SK-N-SH (cell line): ENCODE results near the gene ST8SIA4. TPM values are rescaled to one million over a fixed set of nuclear protein-coding genes. Genes with fewer than 3 reads are reported as not detected.

ENCODE experiments used
- CTCF ChIA-PET: fragments of 300-600, 350-600 bp; formaldehyde crosslinking; extraction: SDS; loops from one replicate; lab custom pipeline; 2021; lab: Yijun Ruan, JAX
- POLR2A ChIA-PET: fragments of 350-600 bp; sonication (Branson Sonifier 250); formaldehyde crosslinking; extraction: SDS; loops from one replicate; lab custom pipeline; 2020; ENCODE audit warnings: antibody characterized with exemption, inconsistent platforms; lab: Yijun Ruan, JAX
- DNase-seq: peaks from one replicate; pipeline ENCODE4 v3.0.0; 2012
- H2AFZ ChIP-seq: fragments of 200-600 bp; sonication (generic); 2 replicates; pipeline ENCODE4 v1.8.1; 2016; ENCODE audit warnings: antibody characterized with exemption, mild to moderate bottlenecking, low read depth
- H3F3A ChIP-seq: fragments of 200-600 bp; sonication (generic); replicated peaks from 2 replicates; pipeline ENCODE3; 2016; ENCODE audit warnings: antibody characterized with exemption, mild to moderate bottlenecking; ENCODE audit not compliant: insufficient read depth
- H3K27ac ChIP-seq, 2 experiments: fragments of 200-500 bp in 1 of 2; fragments of 200-600 bp in 1 of 2; sonication (Bioruptor generic) in 1 of 2; sonication (generic), shearing (Covaris generic) in 1 of 2; 2 replicates each; pipeline versions ENCODE4 v1.5.1 to v1.6.1; 2014 to 2016; ENCODE audit warnings: low read depth in 2 of 2, inconsistent platforms in 1 of 2, low read length in 1 of 2, mild to moderate bottlenecking in 1 of 2, mixed read lengths in 1 of 2
- H3K27me3 ChIP-seq: fragments of 200-600 bp; sonication (generic), shearing (Covaris generic); 2 replicates; pipeline ENCODE4 v1.6.1; 2016; ENCODE audit warnings: mixed run types; ENCODE audit not compliant: insufficient read depth
- H3K36me3 ChIP-seq, 2 experiments: fragments of 200-500 bp in 1 of 2; fragments of 200-600 bp in 1 of 2; sonication (Bioruptor generic) in 1 of 2; sonication (generic) in 1 of 2; replicated peaks in 1 of 2; 2 replicates each; pipeline versions ENCODE3 to v1.5.1; 2014 to 2016; ENCODE audit warnings: low read length in 1 of 2, mild to moderate bottlenecking in 1 of 2; ENCODE audit not compliant: insufficient read depth in 2 of 2, control insufficient read depth in 1 of 2
- H3K4me1 ChIP-seq, 2 experiments: fragments of 200-500 bp in 1 of 2; fragments of 200-600 bp in 1 of 2; sonication (Bioruptor generic) in 1 of 2; sonication (generic), shearing (Covaris generic) in 1 of 2; 2 replicates each; pipeline versions ENCODE4 v1.5.1 to v1.6.1; 2014 to 2016; ENCODE audit warnings: low read depth in 1 of 2, low read length in 1 of 2, mixed run types in 1 of 2; ENCODE audit not compliant: insufficient read depth in 2 of 2, control insufficient read depth in 1 of 2
- H3K4me2 ChIP-seq: fragments of 200-600 bp; sonication (generic), shearing (Covaris generic); 2 replicates; pipeline ENCODE4 v1.6.1; 2017; ENCODE audit warnings: mixed run types
- H3K4me3 ChIP-seq, 2 experiments: fragments of 200-500 bp in 1 of 2; fragments of 200-600 bp in 1 of 2; sonication (Bioruptor generic) in 1 of 2; sonication (generic), shearing (Covaris generic) in 1 of 2; 2 replicates each; pipeline versions ENCODE4 v1.5.1 to v1.8.1; 2014 to 2016; ENCODE audit warnings: low read depth in 2 of 2, inconsistent platforms in 1 of 2, low read length in 1 of 2, mild to moderate bottlenecking in 1 of 2, mixed read lengths in 1 of 2, moderate library complexity in 1 of 2
- H3K79me2 ChIP-seq: fragments of 200-600 bp; sonication (generic); 2 replicates; pipeline ENCODE4 v1.8.1; 2017; ENCODE audit warnings: mild to moderate bottlenecking; ENCODE audit not compliant: insufficient read depth
- H3K9ac ChIP-seq: fragments of 200-600 bp; sonication (generic); 2 replicates; pipeline ENCODE4 v1.6.1; 2017; ENCODE audit warnings: mixed run types
- H3K9me2 ChIP-seq: fragments of 200-600 bp; sonication (generic); 2 replicates; pipeline ENCODE4 v1.6.1; 2017; ENCODE audit warnings: mixed run types
- H3K9me3 ChIP-seq: fragments of 200-600 bp; sonication (generic); 2 replicates; pipeline ENCODE4 v1.6.1; 2017; ENCODE audit warnings: mixed run types, mild to moderate bottlenecking, moderate library complexity
- H4K20me1 ChIP-seq: fragments of 200-600 bp; sonication (generic); 2 replicates; pipeline ENCODE4 v1.6.1; 2017; ENCODE audit warnings: mild to moderate bottlenecking, mixed run types; ENCODE audit not compliant: insufficient read depth
- CHD2 ChIP-seq: fragments of 150-350 bp; IDR thresholded peaks from 2 replicates; pipeline ENCODE4 v1.6.1; 2018; ENCODE audit warnings: low read length; ENCODE audit not compliant: partially characterized antibody
- ELF1 ChIP-seq: IDR thresholded peaks from 2 replicates; pipeline ENCODE4 v1.4.0; 2012
- EZH2phosphoT487 ChIP-seq: fragments of 200-600 bp; sonication (generic); IDR thresholded peaks from 2 replicates; pipeline ENCODE4 v1.6.1; 2017; ENCODE audit warnings: low read depth, mixed run types, mild to moderate bottlenecking, antibody characterized with exemption, moderate library complexity, borderline replicate concordance
- FOSL2 ChIP-seq: IDR thresholded peaks from 2 replicates; pipeline ENCODE4 v1.4.0; 2012; ENCODE audit warnings: low read depth, mild to moderate bottlenecking, moderate library complexity, borderline replicate concordance
- FOXJ3 ChIP-seq: sonication (generic); formaldehyde crosslinking; IDR thresholded peaks from 2 replicates; pipeline ENCODE4 v1.5.1; 2020; ENCODE audit warnings: mild to moderate bottlenecking, missing genetic modification reagents
- FOXM1 ChIP-seq: IDR thresholded peaks from 2 replicates; pipeline ENCODE4 v1.4.0; 2012; ENCODE audit warnings: low read depth, mild to moderate bottlenecking
- GABPA ChIP-seq: IDR thresholded peaks from 2 replicates; pipeline ENCODE4 v1.4.0; 2012; ENCODE audit warnings: low read depth, mild to moderate bottlenecking
- GATA2 ChIP-seq: sonication (generic); formaldehyde crosslinking; IDR thresholded peaks from 2 replicates; pipeline ENCODE4 v1.5.0; 2020; ENCODE audit warnings: mild to moderate bottlenecking, missing genetic modification reagents
- IRF3 ChIP-seq: fragments of 150-350 bp; IDR thresholded peaks from 2 replicates; pipeline ENCODE4 v1.6.1; 2016; ENCODE audit warnings: mild to moderate bottlenecking, low read depth, low read length
- JUND ChIP-seq: IDR thresholded peaks from 2 replicates; pipeline ENCODE4 v1.4.0; 2012
- MAX ChIP-seq: IDR thresholded peaks from 2 replicates; pipeline ENCODE4 v1.4.0; 2012; ENCODE audit warnings: low read depth
- MXI1 ChIP-seq: IDR thresholded peaks from 2 replicates; pipeline ENCODE4 v1.6.1; 2012; ENCODE audit warnings: mild to moderate bottlenecking, low read depth, low read length, improper control_type of control experiment
- PBX3 ChIP-seq: IDR thresholded peaks from 2 replicates; pipeline ENCODE4; 2012
- POLR2AphosphoS5 ChIP-seq: IDR thresholded peaks from 2 replicates; pipeline ENCODE4 v1.6.1; 2012; ENCODE audit warnings: low read depth, low read length
- RCOR1 ChIP-seq: fragments of 150-350 bp; IDR thresholded peaks from 2 replicates; pipeline ENCODE4 v1.6.1; 2017; ENCODE audit warnings: antibody characterized with exemption, low read length
- RFX5 ChIP-seq: IDR thresholded peaks from 2 replicates; pipeline ENCODE4 v1.6.1; 2012; ENCODE audit warnings: mild to moderate bottlenecking, improper control_type of control experiment, low read length
- RXRA ChIP-seq: IDR thresholded peaks from 2 replicates; pipeline ENCODE4 v1.4.0; 2012; ENCODE audit warnings: low read depth, mild to moderate bottlenecking, borderline replicate concordance
- TCF12 ChIP-seq: IDR thresholded peaks from 2 replicates; pipeline ENCODE4 v1.4.0; 2012
- TEAD4 ChIP-seq: IDR thresholded peaks from 2 replicates; pipeline ENCODE4 v1.4.0; 2012; ENCODE audit warnings: mild to moderate bottlenecking, borderline replicate concordance; ENCODE audit not compliant: insufficient read depth
- USF2 ChIP-seq: fragments of 150-350 bp; IDR thresholded peaks from 2 replicates; pipeline ENCODE4 v1.6.1; 2017; ENCODE audit warnings: antibody characterized with exemption, low read length, low read depth, borderline replicate concordance
- YY1 ChIP-seq: IDR thresholded peaks from 2 replicates; pipeline ENCODE4 v1.4.0; 2012; ENCODE audit warnings: low read depth, mild to moderate bottlenecking
- WGBS: methylation state at CpG from one replicate; pipeline ENCODE4 v1.1.6; 2017; ENCODE audit warnings: low lambda C conversion rate; 5-methylcytosine and 5-hydroxymethylcytosine counted together
- polyA plus RNA-seq, 3 experiments: library from polyadenylated mRNA; depleted of rRNA; stranded (reverse); fragments of >200 nt; gene quantifications; 2 replicates each; pipeline ENCODE4 v1.2.3, GENCODE V29; 2012

Gene ST8SIA4
- polyA plus RNA-seq, 1 of the 3 experiments (the other 2 are of a cell fraction), result 0.02 TPM

GRCh38 chr5:100877274-100877673, 25.8 kb downstream of the ST8SIA4 start:
- no peaks in the 10 kb centered on the region for H3K9me3 ChIP-seq
- no peak for DNase-seq
- TF ChIP-seq FOXJ3 (CRISPR knock-in tag) (no peak), FOSL2 (no peak), JUND (no peak), CHD2 (no peak), TCF12 (no peak), EZH2phosphoT487 (no peak), TEAD4 (no peak), GABPA (no peak), ELF1 (no peak), MXI1 (no peak), POLR2AphosphoS5 (no peak), FOXM1 (no peak), USF2 (no peak), RXRA (no peak), MAX (no peak), RCOR1 (no peak), PBX3 (no peak), GATA2 (no peak), YY1 (no peak)
- 24% methylated on average over 2 of the region's 2 CpGs for WGBS
- no peaks in the 10 kb centered on the region for H3K36me3 ChIP-seq
- no peaks in the 10 kb centered on the region for H3K9me2 ChIP-seq
- H3K9ac ChIP-seq, result no peak overlapping the region
- no peaks in the 10 kb centered on the region for H3K27me3 ChIP-seq
- H3K4me1 ChIP-seq, result no peaks in the 10 kb centered on the region
- no peaks in the 10 kb centered on the region for H3K79me2 ChIP-seq
- H2AFZ ChIP-seq, result no peak overlapping the region
- no peak overlapping the region for H3K4me3 ChIP-seq
- H4K20me1 ChIP-seq, result no peaks in the 10 kb centered on the region
- ChIA-PET POLR2A (no interaction called here), CTCF (no interaction called here)
- no peak overlapping the region for H3K27ac ChIP-seq
- H3K4me2 ChIP-seq, result no peak overlapping the region
- no peaks in the 10 kb centered on the region for H3F3A ChIP-seq

GRCh38 chr5:100872408-100873190, 30.5 kb downstream of the ST8SIA4 start:
- Histone ChIP-seq H3K4me3 (no peak overlapping the region), H3K9ac (no peak overlapping the region), H3K9me3 (no peaks in the 10 kb centered on the region), H3K27ac (no peak overlapping the region), H3F3A (no peaks in the 10 kb centered on the region), H3K27me3 (no peaks in the 10 kb centered on the region), H3K4me1 (no peaks in the 10 kb centered on the region), H3K4me2 (no peak overlapping the region), H3K79me2 (no peaks in the 10 kb centered on the region), H2AFZ (no peak overlapping the region), H3K9me2 (no peaks in the 10 kb centered on the region), H3K36me3 (no peaks in the 10 kb centered on the region), H4K20me1 (no peaks in the 10 kb centered on the region)
- no peak for TF ChIP-seq GABPA
- TF ChIP-seq TEAD4, result no peak
- no peak for TF ChIP-seq ELF1
- TF ChIP-seq USF2, result no peak
- no peak for TF ChIP-seq IRF3
- TF ChIP-seq FOXM1, result no peak
- no peak for TF ChIP-seq RFX5
- TF ChIP-seq JUND, result no peak
- TF ChIP-seq FOXJ3 (CRISPR knock-in tag), result no peak
- ChIA-PET POLR2A (no interaction called here), CTCF (interaction anchor here (0.6 kb wide), 1 partner anchor 17 kb away, joined by 4 read pairs; no protein-coding TSS in a partner anchor)
- DNase-seq, result no peak
- 11% methylated on average over 2 of the region's 2 CpGs for WGBS
